Measurements from ENCODE around the gene ATP2C2.
"Not testable (repeated sequence)": the region's sequence is repeated elsewhere in the genome, so short reads cannot be mapped to it uniquely, and the experiment has no call there.

The ATP2C2 gene

GRCh38 chr16:84368308-84368996, at the start of gene ATP2C2:
Gene ATP2C2 (plus strand): TSS chr16:84368538. CDS start chr16:84368616, 78 bp downstream.
- no peak for DNase-seq (ENCODE audit: low read depth)

- no peak for DNase-seq (ENCODE audit: low read depth)
These were observed 49.1 kb upstream of the ATP2C2 start for GRCh38 chr16:84319146-84319760.

- no peak for DNase-seq (ENCODE audit: low read depth)
These were observed 47.8 kb upstream of the ATP2C2 start for GRCh38 chr16:84320511-84320910.

GRCh38 chr16:84321932-84322331, 46.4 kb upstream of the ATP2C2 start:
- DNase-seq (ENCODE audit: low read depth): no peak

- no peak for DNase-seq (ENCODE audit: low read depth)
These were observed 45.6 kb upstream of the ATP2C2 start for GRCh38 chr16:84322749-84323148.

- no peak for DNase-seq (ENCODE audit: low read depth)
These were observed 44.7 kb upstream of the ATP2C2 start for GRCh38 chr16:84323606-84324005.

- peak; percentile 10 for DNase-seq (ENCODE audit: low read depth)
These were observed 43.7 kb upstream of the ATP2C2 start for GRCh38 chr16:84324434-84325262.

- DNase-seq (ENCODE audit: low read depth): no peak
These were observed 41.8 kb upstream of the ATP2C2 start for GRCh38 chr16:84326545-84326944.

- DNase-seq (ENCODE audit: low read depth): no peak
These were observed 40.3 kb upstream of the ATP2C2 start for GRCh38 chr16:84327926-84328505.

- no peak for DNase-seq (ENCODE audit: low read depth)
These were observed 39.3 kb upstream of the ATP2C2 start for GRCh38 chr16:84329016-84329415.

GRCh38 chr16:84329843-84330684, 38.3 kb upstream of the ATP2C2 start:
- no peak for DNase-seq (ENCODE audit: low read depth)

GRCh38 chr16:84330685-84331050, 37.7 kb upstream of the ATP2C2 start:
- DNase-seq (ENCODE audit: low read depth): no peak

GRCh38 chr16:84331998-84332780, 36.1 kb upstream of the ATP2C2 start:
- DNase-seq (ENCODE audit: low read depth): peak; percentile 39

GRCh38 chr16:84332975-84333684, 35.2 kb upstream of the ATP2C2 start:
- DNase-seq (ENCODE audit: low read depth): no peak

GRCh38 chr16:84334058-84334457, 34.3 kb upstream of the ATP2C2 start:
- no peak for DNase-seq (ENCODE audit: low read depth)

GRCh38 chr16:84334482-84334881, 33.9 kb upstream of the ATP2C2 start:
- DNase-seq (ENCODE audit: low read depth): no peak

GRCh38 chr16:84337236-84337635, 31.1 kb upstream of the ATP2C2 start:
- DNase-seq (ENCODE audit: low read depth): not testable (repeated sequence)

- DNase-seq (ENCODE audit: low read depth): no peak
These were observed 29.0 kb upstream of the ATP2C2 start for GRCh38 chr16:84339311-84339710.

GRCh38 chr16:84339766-84340165, 28.6 kb upstream of the ATP2C2 start:
- DNase-seq (ENCODE audit: low read depth): no peak

GRCh38 chr16:84340325-84341040, 27.9 kb upstream of the ATP2C2 start:
- peak; percentile 20 for DNase-seq (ENCODE audit: low read depth)
